Ovary (tissue), 9 donors: Measurements from ENCODE around the gene SEMA4B. TPM values are rescaled to one million over a fixed set of nuclear protein-coding genes. Genes with fewer than 3 reads are reported as not detected.

Experiments
- DNase-seq, 5 donors: peaks; one replicate each; pipeline ENCODE4 v3.0.0-alpha.2; 2019 to 2020
- H3K27ac ChIP-seq, 2 donors: fragments of 200-600 bp; one replicate each; pipeline versions ENCODE4 v1.5.1 to v1.8.0; 2019 to 2022
- H3K27me3 ChIP-seq: fragments of 200-600 bp; one replicate; pipeline ENCODE4 v1.8.0; 2022
- H3K36me3 ChIP-seq: fragments of 200-600 bp; sonication (generic); one replicate; pipeline ENCODE4 v1.5.1; 2019
- H3K4me1 ChIP-seq: one replicate; pipeline ENCODE4 v1.8.1; 2013; ENCODE audit warnings: mild to moderate bottlenecking, moderate library complexity; ENCODE audit not compliant: insufficient read depth
- H3K4me3 ChIP-seq: fragments of 200-600 bp; sonication (generic); one replicate; pipeline ENCODE4 v1.5.1; 2017
- H3K9me3 ChIP-seq, 2 donors: fragments of 200-600 bp in 1 of 2; sonication (generic) in 1 of 2; one replicate each; pipeline versions ENCODE4 v1.5.1 to v1.8.1; 2013 to 2019; ENCODE audit warnings: mild to moderate bottlenecking in 1 of 2, moderate library complexity in 1 of 2
- EP300 ChIP-seq: sonication (generic); formaldehyde crosslinking; IDR thresholded peaks from one replicate; pipeline ENCODE4 v1.6.1; 2017; ENCODE audit warnings: antibody characterized with exemption
- POLR2A ChIP-seq: fragments of 450-650 bp; IDR thresholded peaks from one replicate; pipeline ENCODE4 v1.6.1; 2017; ENCODE audit warnings: antibody characterized with exemption, mild to moderate bottlenecking, moderate library complexity
- WGBS, 3 donors: extraction: QIAGEN DNeasy Blood & Tissue Kit in 1 of 3; methylation state at CpG; one replicate each; pipeline versions ENCODE4 v1.1.5 to v1.1.7; 2013 to 2017; 5-methylcytosine and 5-hydroxymethylcytosine counted together
- intact Hi-C, 4 donors: fragments of 100-400 bp; cut with DNase I; formaldehyde crosslinking; loops; one replicate each; pipeline versions ENCODE4 v1.11.0 to v1.15.1; 2022 to 2023
- polyA plus RNA-seq, 2 donors: library from polyadenylated mRNA; stranded (reverse); fragments of 200-250 nt in 1 of 2; fragments of 350-450 nt in 1 of 2; fragmentation: Illumina TruSeq in 1 of 2; extraction: RNeasy Lipid Tissue Mini Kit (QIAGEN cat#74804) in 1 of 2; gene quantifications; one replicate each; pipeline ENCODE4 v1.2.3, GENCODE V29; 2013 to 2014
- total RNA-seq, 7 donors: library from RNA; depleted of rRNA in 2 of 7; stranded (reverse); fragments of >200 nt in 2 of 7; fragmentation: NEBNext Ultra II Directional in 3 of 7; extraction: Animal tissue kit (Norgen Biotek cat#: 25700) in 3 of 7; gene quantifications; one replicate each; pipeline versions ENCODE4 v1.1.0 to v1.2.4, GENCODE V29; 2016 to 2023
- TF ChIP-seq, protein P1 (sequence below), 3 donors: fragments of 450-650 bp in 2 of 3; fragments of 200-600 bp in 1 of 3; IDR thresholded peaks; one replicate each; pipeline versions ENCODE4 v1.5.1 to v1.8.0; 2016 to 2022; ENCODE audit warnings: antibody characterized with exemption in 3 of 3, mild to moderate bottlenecking in 1 of 3
- donor health status: DM: no; HTN: no; CAD: no; lungs with moderate emphysema.
- donor health status: DM: no; HTN: no; CAD: no.
- donor health status: Bipolar disorder and iron deficiency.
- donor health status: DM: yes; HTN: yes; CAD: no.
- donor health status: DM: no; HTN: no; CAD: no.
- donor health status: DM: yes; HTN: yes; CAD: no.

The SEMA4B gene
- total and polyA plus RNA-seq, 9 donors = 12.4 to 83.8 (median 33.2) TPM

DNA sequence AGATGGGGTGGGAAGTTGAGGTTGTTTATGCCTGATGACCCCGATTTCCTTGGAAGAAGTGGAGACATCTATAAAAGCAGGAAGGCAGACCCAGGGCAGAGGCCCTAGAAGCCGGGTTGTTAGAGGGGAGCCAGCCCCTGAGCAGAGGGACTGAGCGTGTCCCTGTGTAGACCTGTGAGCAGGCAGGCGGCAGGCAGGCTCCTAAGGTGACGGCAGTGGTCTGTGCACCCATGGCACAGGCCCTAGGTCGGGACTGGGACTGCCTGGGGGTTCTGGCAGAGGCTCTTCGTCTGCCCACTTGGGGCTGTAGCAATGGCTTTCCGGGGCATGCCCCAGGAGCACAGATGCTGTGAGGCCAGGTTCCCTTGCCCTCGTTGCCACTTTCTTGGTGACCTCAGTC is 9.9 kb downstream of the SEMA4B start:
- Histone ChIP-seq H3K4me1 (no peaks in the 10 kb centered on the region), H3K36me3 (no peaks in the 10 kb centered on the region), H3K27me3 (no peaks in the 10 kb centered on the region), H3K9me3 (no peaks in the 10 kb centered on the region), H3K27ac (no peak overlapping the region), H3K4me3 (no peak overlapping the region)
- intact Hi-C loops = no loop called here
- TF ChIP-seq POLR2A (no peak), EP300 (no peak)
- TF ChIP-seq, protein P1, sequence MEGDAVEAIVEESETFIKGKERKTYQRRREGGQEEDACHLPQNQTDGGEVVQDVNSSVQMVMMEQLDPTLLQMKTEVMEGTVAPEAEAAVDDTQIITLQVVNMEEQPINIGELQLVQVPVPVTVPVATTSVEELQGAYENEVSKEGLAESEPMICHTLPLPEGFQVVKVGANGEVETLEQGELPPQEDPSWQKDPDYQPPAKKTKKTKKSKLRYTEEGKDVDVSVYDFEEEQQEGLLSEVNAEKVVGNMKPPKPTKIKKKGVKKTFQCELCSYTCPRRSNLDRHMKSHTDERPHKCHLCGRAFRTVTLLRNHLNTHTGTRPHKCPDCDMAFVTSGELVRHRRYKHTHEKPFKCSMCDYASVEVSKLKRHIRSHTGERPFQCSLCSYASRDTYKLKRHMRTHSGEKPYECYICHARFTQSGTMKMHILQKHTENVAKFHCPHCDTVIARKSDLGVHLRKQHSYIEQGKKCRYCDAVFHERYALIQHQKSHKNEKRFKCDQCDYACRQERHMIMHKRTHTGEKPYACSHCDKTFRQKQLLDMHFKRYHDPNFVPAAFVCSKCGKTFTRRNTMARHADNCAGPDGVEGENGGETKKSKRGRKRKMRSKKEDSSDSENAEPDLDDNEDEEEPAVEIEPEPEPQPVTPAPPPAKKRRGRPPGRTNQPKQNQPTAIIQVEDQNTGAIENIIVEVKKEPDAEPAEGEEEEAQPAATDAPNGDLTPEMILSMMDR (IDR thresholded peaks at IDR 0.05) = no peak
- DNase-seq = no peak
- 92 to 95% (median 92%) methylated on average over 9 of the region's 9 CpGs for WGBS, 3 donors

DNA sequence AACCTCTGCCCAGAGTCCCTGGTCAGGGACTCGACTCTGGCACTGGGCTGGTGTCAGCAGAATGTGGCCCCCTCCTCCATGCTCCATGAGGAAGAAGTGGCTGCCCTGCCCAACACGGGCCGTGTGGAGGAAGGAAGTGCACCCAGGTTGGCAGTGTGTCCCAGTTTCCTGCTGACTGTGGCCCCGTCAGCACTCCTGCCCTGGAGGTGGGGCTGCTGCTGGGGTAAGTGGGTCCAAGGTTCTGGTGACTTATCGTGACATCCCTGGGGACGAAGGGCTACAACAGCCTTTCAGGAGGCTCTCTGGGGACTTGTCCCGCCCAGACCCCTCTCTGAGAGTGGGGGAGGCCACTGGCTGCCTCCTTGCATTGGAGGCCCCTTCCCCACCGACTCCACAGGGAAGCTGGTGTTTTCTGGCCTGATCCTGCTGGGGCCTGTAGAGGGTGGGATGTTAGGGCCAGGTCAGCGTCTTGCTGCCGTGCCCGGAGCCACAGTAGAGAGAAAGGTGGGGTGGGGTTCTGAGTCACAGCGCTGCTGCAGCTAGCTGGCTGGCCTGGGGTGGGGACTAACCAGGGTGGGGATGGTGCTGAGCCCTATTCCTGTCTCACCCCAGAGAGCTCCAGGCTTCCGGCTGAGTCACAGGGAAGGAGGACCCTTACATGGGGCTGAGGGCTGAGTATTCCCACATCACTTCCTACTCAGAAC is 10.5 kb downstream of the SEMA4B start:
- Histone ChIP-seq H3K9me3 (no peaks in the 10 kb centered on the region), H3K27ac (no peak overlapping the region), H3K27me3 (no peaks in the 10 kb centered on the region), H3K4me1 (no peaks in the 10 kb centered on the region), H3K4me3 (no peak overlapping the region), H3K36me3 (no peaks in the 10 kb centered on the region)
- no peak for DNase-seq
- TF ChIP-seq, protein P1 (IDR thresholded peaks at IDR 0.05) = no peak
- intact Hi-C loops = no loop called here
- 68 to 77% (median 72%) methylated on average over 7 to 13 of the region's 13 CpGs for WGBS, 3 donors

DNA sequence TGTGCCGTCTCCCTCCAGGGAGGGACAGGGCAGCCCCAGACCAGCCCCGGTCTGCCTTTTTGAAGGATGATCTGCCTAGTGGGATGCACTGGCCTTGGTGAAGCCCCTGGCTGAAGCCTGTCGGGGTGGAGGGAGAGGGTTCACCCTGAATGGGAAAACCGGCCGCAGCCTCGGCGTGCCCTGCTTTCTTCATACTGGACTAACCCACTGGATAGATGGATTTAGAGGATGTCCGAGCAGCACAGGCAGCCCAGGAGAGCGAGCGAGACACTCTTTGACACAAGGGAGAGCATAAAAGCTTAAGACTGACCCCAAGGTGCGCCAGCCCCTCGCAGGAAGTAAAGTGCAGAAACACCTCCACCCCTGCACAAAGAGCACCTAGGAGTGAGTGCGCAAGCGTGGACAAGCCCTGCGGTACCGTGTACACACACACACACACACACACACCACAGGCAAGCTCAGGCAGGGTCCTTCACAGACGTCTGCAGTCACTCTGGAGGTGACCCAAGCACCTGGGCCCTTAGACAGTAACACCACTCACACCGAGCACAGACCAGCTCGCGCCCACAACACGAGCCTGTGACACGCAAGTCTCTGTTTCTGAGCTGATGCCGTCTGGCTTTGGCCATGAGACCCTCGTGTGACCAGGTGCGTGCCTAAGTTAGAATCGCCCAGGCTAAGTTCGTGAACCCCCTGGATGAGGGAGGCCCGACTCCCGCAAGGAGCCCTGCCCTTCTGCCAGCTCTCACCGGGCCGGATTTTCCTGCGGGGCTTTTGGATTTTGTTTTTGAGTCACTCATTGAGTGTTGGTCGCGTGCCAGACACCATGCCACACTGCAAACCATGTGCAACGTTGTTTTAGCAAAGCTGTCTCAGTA is 11.3 kb downstream of the SEMA4B start:
- intact Hi-C loops = no loop called here
- DNase-seq = no peak
- Histone ChIP-seq H3K4me1 (no peaks in the 10 kb centered on the region), H3K36me3 (no peaks in the 10 kb centered on the region), H3K27ac (no peak overlapping the region), H3K27me3 (no peaks in the 10 kb centered on the region), H3K9me3 (no peaks in the 10 kb centered on the region), H3K4me3 (no peak overlapping the region)
- 86 to 89% (median 88%) methylated on average over 35 of the region's 35 CpGs for WGBS, 3 donors
- TF ChIP-seq EP300 (no peak), POLR2A (no peak)
- TF ChIP-seq, protein P1 (IDR thresholded peaks at IDR 0.05) = no peak

DNA sequence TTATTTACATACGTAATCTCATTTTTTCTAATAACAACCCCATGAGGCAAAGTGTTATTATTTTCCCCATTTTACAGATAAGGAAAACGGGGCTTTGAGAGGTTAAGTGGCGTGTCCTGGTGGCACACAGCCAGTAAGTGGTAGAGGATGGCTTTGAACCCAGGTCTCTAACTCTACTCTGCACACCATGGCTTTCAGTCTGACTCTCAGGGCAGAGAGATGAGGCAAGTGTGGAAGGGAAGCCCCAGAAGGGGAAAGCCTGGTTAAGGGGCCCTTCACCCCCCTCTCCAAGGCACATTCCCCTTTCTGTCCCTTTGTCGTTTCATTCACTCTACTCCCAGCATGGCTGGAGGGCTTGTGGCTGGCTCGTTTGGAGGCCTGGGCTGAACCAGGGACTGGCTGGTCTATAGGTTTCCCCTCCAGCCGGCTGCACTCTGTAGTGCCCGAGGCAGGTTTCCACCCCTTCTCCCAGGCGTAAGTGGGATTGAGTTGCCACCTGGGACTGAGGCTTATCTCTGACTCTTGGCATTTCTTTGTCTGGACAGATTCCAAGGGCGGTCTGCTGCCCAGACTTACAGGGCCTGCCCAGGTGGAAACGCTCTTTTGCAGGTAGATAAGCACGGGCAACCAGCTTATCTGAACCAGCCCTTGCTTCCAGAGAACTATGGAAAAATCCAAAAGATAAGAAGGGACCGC is 12.1 kb downstream of the SEMA4B start:
- no peaks in the 10 kb centered on the region for H3K4me1 ChIP-seq
- DNase-seq = no peak
- H3K9me3 ChIP-seq = no peaks in the 10 kb centered on the region
- intact Hi-C loops = no loop called here
- no peaks in the 10 kb centered on the region for H3K36me3 ChIP-seq
- WGBS, 3 donors = 79 to 83% (median 82%) methylated on average over 12 of the region's 12 CpGs
- TF ChIP-seq, protein P1 (IDR thresholded peaks at IDR 0.05) = no peak
- no peak for TF ChIP-seq POLR2A
- no peak for TF ChIP-seq EP300
- no peak overlapping the region for H3K27ac ChIP-seq
- H3K4me3 ChIP-seq = no peak overlapping the region
- no peaks in the 10 kb centered on the region for H3K27me3 ChIP-seq
